Adrenal gland (tissue), 5 donors: ENCODE data around the gene ZCRB1.

Source experiments
- POLR2A ChIP-seq, 2 donors: fragments of 450-650 bp; IDR thresholded peaks; one replicate each; pipeline ENCODE4 v1.6.1; 2017; ENCODE audit warnings: antibody characterized with exemption in 2 of 2, mild to moderate bottlenecking in 2 of 2, moderate library complexity in 1 of 2
- TF ChIP-seq, protein P1 (sequence below), 6 experiments: fragments of 450-650 bp in 4 of 6; fragments of 200-600 bp in 2 of 6; sonication (generic) in 1 of 6; IDR thresholded peaks; 1 replicate in 5 of 6; 2 replicates in 1 of 6; pipeline versions ENCODE4 v1.5.1 to v1.8.0; 2016 to 2021; ENCODE audit warnings: antibody characterized with exemption in 6 of 6, mild to moderate bottlenecking in 2 of 6, moderate library complexity in 1 of 6
- donor health status: DM: no; HTN: no; CAD: no.

GRCh38 chr12:42327227-42327590 lies 1.3 kb upstream of the ZCRB1 start:
- no peak for TF ChIP-seq POLR2A (IDR thresholded peaks at IDR 0.05)
- TF ChIP-seq, protein P1, sequence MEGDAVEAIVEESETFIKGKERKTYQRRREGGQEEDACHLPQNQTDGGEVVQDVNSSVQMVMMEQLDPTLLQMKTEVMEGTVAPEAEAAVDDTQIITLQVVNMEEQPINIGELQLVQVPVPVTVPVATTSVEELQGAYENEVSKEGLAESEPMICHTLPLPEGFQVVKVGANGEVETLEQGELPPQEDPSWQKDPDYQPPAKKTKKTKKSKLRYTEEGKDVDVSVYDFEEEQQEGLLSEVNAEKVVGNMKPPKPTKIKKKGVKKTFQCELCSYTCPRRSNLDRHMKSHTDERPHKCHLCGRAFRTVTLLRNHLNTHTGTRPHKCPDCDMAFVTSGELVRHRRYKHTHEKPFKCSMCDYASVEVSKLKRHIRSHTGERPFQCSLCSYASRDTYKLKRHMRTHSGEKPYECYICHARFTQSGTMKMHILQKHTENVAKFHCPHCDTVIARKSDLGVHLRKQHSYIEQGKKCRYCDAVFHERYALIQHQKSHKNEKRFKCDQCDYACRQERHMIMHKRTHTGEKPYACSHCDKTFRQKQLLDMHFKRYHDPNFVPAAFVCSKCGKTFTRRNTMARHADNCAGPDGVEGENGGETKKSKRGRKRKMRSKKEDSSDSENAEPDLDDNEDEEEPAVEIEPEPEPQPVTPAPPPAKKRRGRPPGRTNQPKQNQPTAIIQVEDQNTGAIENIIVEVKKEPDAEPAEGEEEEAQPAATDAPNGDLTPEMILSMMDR (IDR thresholded peaks at IDR 0.05) = no peak
